ENCODE data around the gene TRAM2. TPM values are rescaled to one million over a fixed set of nuclear protein-coding genes. Genes with fewer than 3 reads are reported as not detected.
A peak's percentile ranks its signal among the peaks of the same experiment; 100 is the strongest.

Gene TRAM2
- polyA plus RNA-seq, 12 donors = 17.9 to 80.0 (median 26.3) TPM

- DNase-seq = no peak
Observed at GRCh38 chr6:52596371-52597028, 19.6 kb upstream of the TRAM2 start.

GRCh38 chr6:52595796-52596130, 18.9 kb upstream of the TRAM2 start:
- DNase-seq = no peak

- DNase-seq = peak; percentile 60
Observed at GRCh38 chr6:52595000-52595795, 18.3 kb upstream of the TRAM2 start.

GRCh38 chr6:52594221-52594620, 17.4 kb upstream of the TRAM2 start:
- DNase-seq = no peak

- DNase-seq = no peak
Observed at GRCh38 chr6:52591832-52592231, 15.0 kb upstream of the TRAM2 start.

- DNase-seq = no peak
Observed at GRCh38 chr6:52590152-52590891, 13.5 kb upstream of the TRAM2 start.

- DNase-seq = no peak
Observed at GRCh38 chr6:52588710-52589091, 11.8 kb upstream of the TRAM2 start.

GRCh38 chr6:52588087-52588709, 11.3 kb upstream of the TRAM2 start:
- DNase-seq = no peak

- no peak for DNase-seq
Observed at GRCh38 chr6:52587001-52587400, 10.1 kb upstream of the TRAM2 start.

- no peak for DNase-seq
Observed at GRCh38 chr6:52584203-52584602, 7.3 kb upstream of the TRAM2 start.

GRCh38 chr6:52582996-52583395, 6.1 kb upstream of the TRAM2 start:
- no peak for DNase-seq

GRCh38 chr6:52582446-52582845, 5.6 kb upstream of the TRAM2 start:
- DNase-seq = no peak

GRCh38 chr6:52580905-52581304, 4.0 kb upstream of the TRAM2 start:
- DNase-seq = no peak

GRCh38 chr6:52579006-52579660, 2.3 kb upstream of the TRAM2 start:
- DNase-seq = no peak

GRCh38 chr6:52577778-52578463, 1.1 kb upstream of the TRAM2 start:
- no peak for DNase-seq

GRCh38 chr6:52576392-52577021, 353 bp downstream of the TRAM2 start:
- DNase-seq = peak; percentile 63

GRCh38 chr6:52576054-52576391, 837 bp downstream of the TRAM2 start:
- DNase-seq = peak; percentile 62

- DNase-seq = no peak
Observed at GRCh38 chr6:52575502-52575892, 1.4 kb downstream of the TRAM2 start.

GRCh38 chr6:52574709-52575501, 2.0 kb downstream of the TRAM2 start:
- no peak for DNase-seq

- no peak for DNase-seq
Observed at GRCh38 chr6:52573295-52573694, 3.6 kb downstream of the TRAM2 start.

Measured in muscle of arm (tissue), 12 donors.